DND-41 (cell line): Measurements from ENCODE around the gene CDC42EP2.

Source experiments
- ATAC-seq: fragments of 200-7000 bp; cut with Tn5 transposase; 3 replicates; pipeline ENCODE4 v1.9.1; 2021; ENCODE audit warnings: low read depth; ENCODE audit not compliant: insufficient read depth
- DNase-seq: peaks from one replicate; pipeline ENCODE4 v3.0.0-alpha.2; 2020
- H2AFZ ChIP-seq: 2 replicates; pipeline ENCODE4 v1.6.0; 2012; ENCODE audit warnings: low read depth, low read length
- H3K27ac ChIP-seq: 2 replicates; pipeline ENCODE4 v1.5.1; 2012; ENCODE audit warnings: low read length, inconsistent platforms
- H3K27me3 ChIP-seq: fragments of 200-600 bp; sonication (generic); 2 replicates; pipeline ENCODE4 v1.6.0; 2012; ENCODE audit warnings: low read length, mild to moderate bottlenecking, inconsistent platforms; ENCODE audit not compliant: insufficient read depth, poor library complexity
- H3K36me3 ChIP-seq: 2 replicates; pipeline ENCODE4 v1.5.1; 2012; ENCODE audit warnings: low read length, inconsistent platforms; ENCODE audit not compliant: insufficient read depth
- H3K4me1 ChIP-seq: 2 replicates; pipeline ENCODE4 v1.5.1; 2012; ENCODE audit warnings: mild to moderate bottlenecking, low read length; ENCODE audit not compliant: insufficient read depth
- H3K4me2 ChIP-seq: 2 replicates; pipeline ENCODE4 v1.6.0; 2012; ENCODE audit warnings: mild to moderate bottlenecking, moderate library complexity, low read length, inconsistent platforms; ENCODE audit not compliant: insufficient read depth
- H3K4me3 ChIP-seq, 2 experiments: fragments of 200-600 bp in 1 of 2; shearing (Covaris generic) in 1 of 2; 2 replicates each; pipeline ENCODE4 v1.5.1; 2012 to 2016; ENCODE audit warnings: inconsistent platforms in 2 of 2, low read length in 2 of 2, mild to moderate bottlenecking in 2 of 2, low read depth in 1 of 2, moderate library complexity in 1 of 2
- H3K79me2 ChIP-seq: 2 replicates; pipeline ENCODE4 v1.6.0; 2012; ENCODE audit warnings: low read length, inconsistent platforms; ENCODE audit not compliant: insufficient read depth
- H3K9ac ChIP-seq: 2 replicates; pipeline ENCODE4 v1.6.0; 2012; ENCODE audit warnings: low read depth, mild to moderate bottlenecking, inconsistent platforms, low read length, moderate library complexity
- H3K9me3 ChIP-seq: 2 replicates; pipeline ENCODE4 v1.5.1; 2012; ENCODE audit warnings: low read length, moderate library complexity, mild to moderate bottlenecking, inconsistent platforms; ENCODE audit not compliant: insufficient read depth, severe bottlenecking
- H4K20me1 ChIP-seq: 2 replicates; pipeline ENCODE4 v1.6.0; 2012; ENCODE audit warnings: low read length; ENCODE audit not compliant: insufficient read depth
- CTCF ChIP-seq: IDR thresholded peaks from 2 replicates; pipeline ENCODE4 v1.5.1; 2012; ENCODE audit warnings: borderline replicate concordance, low read length, moderate library complexity, mild to moderate bottlenecking; ENCODE audit not compliant: poor library complexity, severe bottlenecking; ENCODE audit errors: extremely low read depth
- EZH2 ChIP-seq: IDR thresholded peaks from 3 replicates; pipeline ENCODE4 v1.6.1; 2012; ENCODE audit warnings: borderline replicate concordance, low read depth, mild to moderate bottlenecking, moderate library complexity, low read length, inconsistent platforms; ENCODE audit not compliant: severe bottlenecking

CDC42EP2 gene

DNA sequence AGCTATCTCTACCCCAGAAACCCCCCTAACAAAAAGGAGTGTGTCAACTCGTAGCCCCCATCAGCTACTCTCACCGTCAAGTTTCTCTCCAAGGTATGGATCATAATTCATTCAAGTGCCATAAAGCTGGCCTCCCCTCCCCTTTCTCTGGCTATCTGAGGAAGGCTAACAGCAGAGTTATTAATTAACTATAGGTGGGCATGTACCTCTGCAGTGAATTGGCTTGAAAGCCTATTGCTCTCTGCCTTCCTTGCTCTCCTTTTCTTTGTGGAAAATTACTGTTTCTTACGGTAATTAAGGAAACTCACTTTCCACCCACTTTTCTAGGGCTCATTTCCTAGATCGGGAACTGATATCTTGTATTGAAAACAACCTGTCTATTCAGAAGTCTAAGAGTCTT lies 38.8 kb upstream of the CDC42EP2 start:
- Histone ChIP-seq H3K27ac (no peak overlapping the region), H3K4me1 (no peaks in the 10 kb centered on the region), H3K27me3 (no peaks in the 10 kb centered on the region), H3K36me3 (peaks cover 76% of the 10 kb centered on the region), H3K4me3 (no peak overlapping the region), H3K9ac (no peak overlapping the region), H2AFZ (no peak overlapping the region), H4K20me1 (0 out of 2 replicates have a peak, but pooled peaks cover 7% of the 10 kb centered on the region), H3K4me2 (no peak overlapping the region), H3K79me2 (no peaks in the 10 kb centered on the region), H3K9me3 (no peaks in the 10 kb centered on the region)
- TF ChIP-seq CTCF, result no peak
- TF ChIP-seq EZH2, result no peak
- no peak for DNase-seq
- no peak for ATAC-seq

GRCh38 chr11:65277631-65278277 lies 36.9 kb upstream of the CDC42EP2 start:
- Histone ChIP-seq H3K9me3 (no peaks in the 10 kb centered on the region), H3K9ac (no peak overlapping the region), H2AFZ (no peak overlapping the region), H3K27ac (no peak overlapping the region), H3K4me3 (no peak overlapping the region), H3K36me3 (peaks cover 81% of the 10 kb centered on the region), H3K4me2 (no peak overlapping the region), H3K79me2 (no peaks in the 10 kb centered on the region), H3K4me1 (no peaks in the 10 kb centered on the region), H3K27me3 (no peaks in the 10 kb centered on the region), H4K20me1 (0 out of 2 replicates have a peak, but pooled peaks cover 9% of the 10 kb centered on the region)
- no peak for DNase-seq
- TF ChIP-seq CTCF (no peak), EZH2 (no peak)
- no peak for ATAC-seq

DNA sequence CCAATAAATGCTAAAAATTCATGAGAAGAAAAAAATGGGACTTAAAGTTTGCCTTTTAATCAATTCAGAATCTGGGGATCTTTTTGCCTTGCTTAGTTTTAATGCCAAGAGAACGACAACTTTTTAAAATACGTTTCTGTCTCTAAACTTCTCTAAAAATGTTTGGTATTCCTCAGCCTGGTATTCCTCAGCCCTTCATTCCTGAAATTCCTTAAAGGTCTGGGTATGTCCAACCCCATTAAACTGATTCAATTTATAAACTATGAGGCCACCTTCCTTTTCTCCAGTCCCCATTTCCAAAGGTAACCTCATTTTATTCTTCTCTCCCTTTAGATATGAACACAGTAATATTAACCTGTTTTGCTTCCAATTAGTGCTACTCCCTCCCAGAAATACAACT lies 36.3 kb upstream of the CDC42EP2 start:
- Histone ChIP-seq H3K27ac (no peak overlapping the region), H3K4me1 (no peaks in the 10 kb centered on the region), H3K9ac (no peak overlapping the region), H2AFZ (no peak overlapping the region), H3K36me3 (peaks cover 82% of the 10 kb centered on the region), H3K27me3 (no peaks in the 10 kb centered on the region), H3K4me2 (no peak overlapping the region), H3K9me3 (no peaks in the 10 kb centered on the region), H3K79me2 (no peaks in the 10 kb centered on the region), H4K20me1 (0 out of 2 replicates have a peak, but pooled peaks cover 9% of the 10 kb centered on the region), H3K4me3 (no peak overlapping the region)
- ATAC-seq (no peak), DNase-seq (no peak)
- TF ChIP-seq EZH2 (no peak), CTCF (no peak)
